Osteocyte (in vitro differentiated cells): ENCODE data around the gene PTPRN2. TPM values are rescaled to one million over a fixed set of nuclear protein-coding genes. Genes with fewer than 3 reads are reported as not detected.
A peak's percentile ranks its signal among the peaks of the same experiment; 100 is the strongest.

ENCODE experiments used
- DNase-seq: peaks from one replicate; pipeline ENCODE4 v3.0.0; 2021; ENCODE audit warnings: mixed read lengths; ENCODE audit not compliant: unreplicated experiment; ENCODE audit errors: extremely low spot score
- H3K27ac Mint-ChIP-seq: one replicate; pipeline ENCODE4 v1.8.0; 2021; ENCODE audit warnings: mild to moderate bottlenecking, mixed read lengths; ENCODE audit not compliant: unreplicated experiment
- H3K27me3 Mint-ChIP-seq: one replicate; pipeline ENCODE4 v1.8.0; 2021; ENCODE audit warnings: mixed read lengths; ENCODE audit not compliant: unreplicated experiment
- H3K36me3 Mint-ChIP-seq: one replicate; pipeline ENCODE4 v1.8.0; 2021; ENCODE audit warnings: mixed read lengths; ENCODE audit not compliant: unreplicated experiment
- H3K4me1 Mint-ChIP-seq: one replicate; pipeline ENCODE4 v1.8.0; 2021; ENCODE audit warnings: mixed read lengths; ENCODE audit not compliant: unreplicated experiment
- H3K4me3 Mint-ChIP-seq: one replicate; pipeline ENCODE4 v1.8.0; 2021; ENCODE audit warnings: mild to moderate bottlenecking, moderate library complexity, mixed read lengths; ENCODE audit not compliant: unreplicated experiment
- H3K9me3 Mint-ChIP-seq: one replicate; pipeline ENCODE4 v1.8.0; 2021; ENCODE audit warnings: mixed read lengths; ENCODE audit not compliant: unreplicated experiment
- CTCF ChIP-seq: fragments of 200-600 bp; sonication (generic); IDR thresholded peaks from 2 replicates; pipeline ENCODE4 v1.5.0; 2021; ENCODE audit warnings: antibody characterized with exemption, mild to moderate bottlenecking, moderate library complexity
- total RNA-seq: library from RNA; stranded (reverse); gene quantifications from 2 replicates; pipeline ENCODE4 v1.2.1, GENCODE V29; 2021

The PTPRN2 gene
- total RNA-seq, 1 donor from 2014 or later, result 0.59 TPM

DNA sequence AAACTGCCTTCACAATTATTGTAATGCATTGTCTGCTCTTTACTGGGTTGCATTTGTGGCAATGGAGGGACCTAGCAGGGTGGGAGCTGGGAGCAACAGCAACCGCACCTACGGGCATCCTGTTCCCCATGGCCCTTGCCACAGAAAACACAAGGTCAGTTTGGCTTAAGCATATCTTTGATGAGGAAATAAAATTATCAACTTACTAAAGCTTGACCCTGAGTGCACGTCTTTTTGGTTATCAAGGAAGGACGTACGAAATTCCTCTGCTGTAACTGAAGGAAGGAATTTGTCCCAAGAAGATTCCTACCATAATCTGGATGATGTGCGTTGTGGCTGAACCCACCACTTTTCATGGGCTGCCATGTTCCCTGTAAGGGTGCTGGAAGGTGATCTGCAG lies 19.9 kb upstream of the PTPRN2 start:
- no peak overlapping the region for H3K4me3 Mint-ChIP-seq
- H3K4me1 Mint-ChIP-seq, result no peaks in the 10 kb centered on the region
- no peaks in the 10 kb centered on the region for H3K36me3 Mint-ChIP-seq
- no peaks in the 10 kb centered on the region for H3K27me3 Mint-ChIP-seq
- no peak overlapping the region for H3K27ac Mint-ChIP-seq
- TF ChIP-seq CTCF, result no peak
- H3K9me3 Mint-ChIP-seq, result no peaks in the 10 kb centered on the region
- DNase-seq, result peak; percentile 34

- Mint-ChIP-seq H3K27me3 (no peaks in the 10 kb centered on the region), H3K36me3 (no peaks in the 10 kb centered on the region), H3K4me3 (no peak overlapping the region), H3K4me1 (no peaks in the 10 kb centered on the region), H3K9me3 (no peaks in the 10 kb centered on the region), H3K27ac (no peak overlapping the region)
- TF ChIP-seq CTCF, result no peak
- DNase-seq, result peak; percentile 57
Observed at GRCh38 chr7:158606671-158607424, 19.2 kb upstream of the PTPRN2 start.

DNA sequence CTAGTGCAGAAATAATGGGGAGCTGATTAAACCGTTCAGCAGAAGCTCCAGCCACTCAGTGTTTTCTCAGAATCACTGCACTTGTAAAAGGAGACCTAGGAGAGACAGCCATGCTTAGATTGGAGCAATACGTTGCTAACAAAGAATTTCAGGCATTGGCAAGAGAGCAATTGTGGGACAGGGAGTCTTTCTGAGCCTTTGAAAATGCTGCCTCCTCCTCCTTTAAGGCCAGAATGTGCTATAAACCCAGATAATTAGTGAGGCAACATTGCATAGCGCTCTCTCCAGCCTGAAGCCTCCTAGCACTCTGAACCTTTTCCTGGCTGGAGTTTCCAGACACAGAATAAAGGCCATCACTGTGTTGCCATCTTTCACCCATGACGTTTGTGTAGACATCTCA lies 18.5 kb upstream of the PTPRN2 start:
- H3K4me3 Mint-ChIP-seq, result no peak overlapping the region
- DNase-seq, result no peak
- H3K27me3 Mint-ChIP-seq, result no peaks in the 10 kb centered on the region
- no peak overlapping the region for H3K27ac Mint-ChIP-seq
- no peaks in the 10 kb centered on the region for H3K4me1 Mint-ChIP-seq
- no peaks in the 10 kb centered on the region for H3K36me3 Mint-ChIP-seq
- TF ChIP-seq CTCF, result no peak
- no peaks in the 10 kb centered on the region for H3K9me3 Mint-ChIP-seq

- TF ChIP-seq CTCF, result no peak
- Mint-ChIP-seq H3K9me3 (no peaks in the 10 kb centered on the region), H3K36me3 (no peaks in the 10 kb centered on the region), H3K4me3 (no peak overlapping the region), H3K27ac (no peak overlapping the region), H3K27me3 (no peaks in the 10 kb centered on the region), H3K4me1 (no peaks in the 10 kb centered on the region)
- DNase-seq, result no peak
Observed at GRCh38 chr7:158603773-158604755, 16.4 kb upstream of the PTPRN2 start.
